AG08396 (cell line): ENCODE measurements around the gene WNT7A.
"Not testable (repeated sequence)": the region's sequence is repeated elsewhere in the genome, so short reads cannot be mapped to it uniquely, and the experiment has no call there.

Experiments
- DNase-seq: peaks from one replicate; pipeline ENCODE4 v3.0.0; 2012; ENCODE audit warnings: low spot score, mixed read lengths

Gene WNT7A

GRCh38 chr3:13865106-13865505, 14.8 kb downstream of the WNT7A start:
- no peak for DNase-seq

- DNase-seq, result no peak
Measured at GRCh38 chr3:13863965-13864595, 15.8 kb downstream of the WNT7A start.

DNA sequence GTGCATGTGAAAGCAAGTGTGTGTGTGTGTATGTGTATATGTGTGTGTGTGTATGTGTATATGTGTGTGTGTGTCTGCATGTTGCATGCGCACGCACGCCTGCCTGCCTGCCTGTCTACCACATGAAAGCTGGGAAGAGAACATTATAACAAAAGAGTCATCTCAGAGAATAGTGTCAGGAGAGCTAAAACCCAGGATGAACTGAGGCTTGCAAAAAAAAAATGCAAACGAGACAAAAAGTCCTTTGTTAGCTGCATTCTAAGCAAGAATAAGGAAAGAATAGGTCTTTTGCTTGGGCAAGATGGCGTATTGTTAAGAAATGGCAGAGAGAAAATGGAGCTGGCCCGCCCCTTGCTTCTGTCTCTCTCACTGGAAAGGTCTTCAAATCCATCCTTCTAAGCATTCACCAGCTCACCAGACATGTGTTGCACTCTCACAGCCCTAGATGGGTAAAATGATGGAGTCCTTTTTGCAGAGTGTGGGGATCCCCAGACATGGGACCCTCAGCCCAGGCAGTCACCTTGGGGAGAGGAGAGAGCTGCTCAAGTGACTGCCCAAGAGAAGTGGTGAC, 16.4 kb downstream of the WNT7A start:
- DNase-seq, result no peak

- DNase-seq, result no peak
Measured at GRCh38 chr3:13861461-13861860, 18.4 kb downstream of the WNT7A start.

GRCh38 chr3:13860001-13860400, 19.9 kb downstream of the WNT7A start:
- no peak for DNase-seq

- no peak for DNase-seq
Measured at GRCh38 chr3:13858768-13859520, 20.9 kb downstream of the WNT7A start.

- DNase-seq, result no peak
Measured at GRCh38 chr3:13857702-13858380, 22.0 kb downstream of the WNT7A start.

DNA sequence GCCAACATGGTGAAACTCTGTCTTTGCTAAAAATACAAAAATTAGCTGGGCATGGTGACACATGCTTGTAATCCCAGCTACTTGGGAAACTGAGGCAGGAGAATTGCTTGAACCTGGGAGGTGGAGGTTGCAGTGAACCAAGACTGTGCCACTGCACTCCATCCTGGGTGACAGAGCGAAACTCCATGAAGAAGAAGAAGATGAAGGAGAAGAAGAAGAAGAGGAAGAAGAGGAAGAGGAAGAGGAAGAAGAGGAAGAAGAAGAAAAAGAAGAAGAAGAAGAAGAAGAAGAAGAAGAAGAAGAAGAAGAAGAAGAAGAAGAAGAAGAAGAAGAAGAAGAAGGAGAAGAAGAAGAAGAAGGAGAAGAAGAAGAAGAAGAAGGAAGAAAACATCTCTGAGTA, 23.2 kb downstream of the WNT7A start:
- DNase-seq, result not testable (repeated sequence)

- no peak for DNase-seq
Measured at GRCh38 chr3:13856006-13856405, 23.9 kb downstream of the WNT7A start.

GRCh38 chr3:13854492-13854891, 25.4 kb downstream of the WNT7A start:
- DNase-seq, result no peak

- DNase-seq, result no peak
Measured at GRCh38 chr3:13853978-13854296, 25.9 kb downstream of the WNT7A start.

DNA sequence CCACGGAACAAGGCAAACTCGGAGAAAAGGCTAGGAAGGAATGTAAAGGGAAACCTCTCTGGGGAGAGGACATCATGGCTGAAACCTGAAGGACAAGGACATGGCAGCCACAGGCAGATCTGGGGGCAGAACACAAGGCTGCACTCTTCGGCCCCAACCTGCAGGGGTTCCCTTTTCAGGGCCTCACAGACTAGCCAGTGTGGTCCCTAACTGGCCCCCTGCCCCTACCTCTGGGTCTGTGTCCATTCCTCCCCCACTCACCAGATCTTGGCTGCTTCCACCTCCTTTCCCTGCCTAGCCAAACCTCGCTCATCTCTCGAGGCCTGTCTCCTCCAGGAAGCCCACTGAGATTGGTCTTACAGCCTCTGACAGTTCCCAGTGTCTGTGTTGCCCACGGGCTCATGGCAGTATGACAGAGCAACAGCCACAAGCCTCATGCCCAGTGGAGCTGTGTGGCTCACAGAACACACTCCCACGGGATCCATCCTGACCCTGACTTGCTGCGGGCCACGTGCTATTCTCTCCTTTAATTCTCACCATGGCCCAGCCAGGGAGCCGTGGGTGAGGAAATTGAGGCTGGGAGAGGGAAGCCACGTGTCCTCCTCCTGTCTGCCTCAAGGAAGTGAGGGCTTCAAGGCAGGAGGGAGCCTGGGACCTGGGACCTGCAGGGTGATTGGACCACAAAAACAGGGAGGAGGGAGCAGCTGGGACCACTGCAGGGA, 26.5 kb downstream of the WNT7A start:
- no peak for DNase-seq

DNA sequence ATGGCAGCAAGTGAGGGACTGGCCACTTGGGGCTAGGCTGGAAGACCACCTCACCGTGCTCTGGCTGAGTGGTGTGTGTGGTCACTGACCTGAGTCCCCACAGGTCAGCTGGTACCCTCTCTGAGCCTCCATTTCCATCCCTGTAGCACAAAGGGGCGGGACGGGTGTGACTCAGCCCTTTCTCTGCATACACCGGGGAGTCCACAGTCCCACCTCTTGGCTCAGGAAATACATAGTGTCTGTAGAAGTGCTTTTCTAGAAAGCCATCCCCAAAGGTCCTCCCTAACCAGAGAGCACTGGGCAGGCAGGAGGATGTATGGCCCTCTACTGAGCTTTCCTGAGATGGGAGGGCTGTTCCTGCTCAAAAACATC, 27.2 kb downstream of the WNT7A start:
- no peak for DNase-seq

GRCh38 chr3:13851997-13852637, 27.8 kb downstream of the WNT7A start:
- DNase-seq, result no peak

- DNase-seq, result no peak
Measured at GRCh38 chr3:13851091-13851849, 28.6 kb downstream of the WNT7A start.

DNA sequence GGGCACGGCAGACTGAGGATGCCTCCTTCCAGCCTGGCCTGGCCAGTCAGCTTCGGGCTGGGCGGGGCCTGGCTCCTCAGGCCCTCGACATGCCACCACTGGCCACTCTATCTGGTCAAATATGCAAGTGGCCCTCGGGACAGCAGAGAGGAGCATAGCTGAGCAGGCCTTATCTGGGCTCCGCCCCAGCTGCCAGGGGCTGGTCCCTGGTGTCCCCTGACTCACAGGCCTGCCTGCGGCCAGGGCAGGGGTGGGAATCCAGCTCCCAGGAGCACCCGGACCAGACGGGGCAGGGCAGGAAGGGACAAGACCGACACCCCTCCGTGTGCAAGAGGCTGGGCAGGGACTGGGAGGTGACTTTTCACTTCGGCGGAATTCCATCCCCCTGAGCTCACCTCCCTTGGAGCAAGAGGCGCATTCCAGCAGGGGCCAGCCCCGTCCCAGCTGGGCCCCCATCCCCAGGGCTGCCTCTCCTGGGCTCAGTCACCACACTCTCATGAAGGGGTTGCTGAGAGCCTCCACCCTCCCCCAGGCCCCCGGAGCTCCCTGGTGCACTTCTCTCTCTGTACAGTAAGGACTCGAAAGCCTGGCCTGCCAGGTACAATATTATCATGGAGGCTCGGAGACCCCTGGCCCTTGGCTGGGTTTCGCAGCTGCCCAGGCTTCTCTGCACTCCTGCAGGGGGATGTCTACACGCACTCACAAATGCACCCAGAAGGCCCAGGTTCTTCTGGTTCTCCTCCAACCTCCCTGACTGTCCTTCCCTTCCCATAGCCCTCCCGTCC, 29.5 kb downstream of the WNT7A start:
- DNase-seq, result peak; percentile 33

GRCh38 chr3:13849018-13849417, 30.9 kb downstream of the WNT7A start:
- DNase-seq, result no peak

DNA sequence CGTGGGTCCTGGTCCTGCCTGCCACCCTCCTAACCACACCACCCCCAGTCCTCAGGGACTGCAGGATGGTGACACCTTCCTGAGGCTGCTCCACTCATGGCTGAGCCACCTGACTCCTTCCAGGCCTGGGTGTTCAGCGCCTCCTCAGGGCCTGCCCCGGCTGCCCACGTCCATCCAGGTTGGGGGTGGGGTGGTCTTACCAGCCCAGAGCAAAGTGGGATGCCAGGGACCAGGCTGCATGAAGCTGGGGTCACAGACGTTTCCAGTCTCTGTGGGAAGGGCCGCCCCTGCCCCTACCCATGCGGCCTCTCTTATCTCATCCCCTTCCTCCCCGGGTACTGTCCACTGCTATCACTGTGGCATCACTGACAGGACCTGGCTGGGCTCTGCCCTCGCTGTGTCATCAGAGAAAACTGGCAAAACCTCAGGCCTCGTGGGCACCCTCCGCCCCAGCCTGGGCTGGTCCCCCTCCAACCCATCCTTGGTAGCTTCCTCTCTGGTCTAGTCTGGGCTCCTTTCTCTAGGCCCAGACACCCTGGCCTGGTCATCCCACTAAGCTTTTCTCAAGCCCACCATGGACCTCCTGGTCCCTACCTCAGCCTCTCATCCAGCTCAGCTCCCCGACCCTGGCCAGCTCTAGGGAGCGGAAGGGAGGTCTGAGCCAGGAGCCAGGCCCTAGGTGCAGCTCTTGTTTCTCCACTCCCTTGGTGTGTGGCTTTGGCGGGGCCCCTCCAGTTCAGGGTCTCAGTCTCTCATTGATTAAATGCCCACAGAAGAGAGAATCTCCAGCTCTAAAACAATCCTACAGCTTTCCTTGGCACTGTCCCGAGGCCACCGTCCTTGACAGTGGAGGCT, 32.9 kb downstream of the WNT7A start:
- DNase-seq, result no peak

- DNase-seq, result no peak
Measured at GRCh38 chr3:13846238-13846637, 33.6 kb downstream of the WNT7A start.
